CD4-positive, alpha-beta T cell treated with Interleukin-15 for 1 hour (primary cell): Measurements from ENCODE around the gene TRPM7.
A peak's percentile ranks its signal among the peaks of the same experiment; 100 is the strongest.
"Not testable (repeated sequence)": the region's sequence is repeated elsewhere in the genome, so short reads cannot be mapped to it uniquely, and the experiment has no call there.

Experiments
- DNase-seq: peaks from one replicate; pipeline ENCODE4 v3.0.0-alpha.2; 2020

TRPM7 gene

GRCh38 chr15:50669611-50670010 lies 17.0 kb downstream of the TRPM7 start:
- DNase-seq, result no peak

DNA sequence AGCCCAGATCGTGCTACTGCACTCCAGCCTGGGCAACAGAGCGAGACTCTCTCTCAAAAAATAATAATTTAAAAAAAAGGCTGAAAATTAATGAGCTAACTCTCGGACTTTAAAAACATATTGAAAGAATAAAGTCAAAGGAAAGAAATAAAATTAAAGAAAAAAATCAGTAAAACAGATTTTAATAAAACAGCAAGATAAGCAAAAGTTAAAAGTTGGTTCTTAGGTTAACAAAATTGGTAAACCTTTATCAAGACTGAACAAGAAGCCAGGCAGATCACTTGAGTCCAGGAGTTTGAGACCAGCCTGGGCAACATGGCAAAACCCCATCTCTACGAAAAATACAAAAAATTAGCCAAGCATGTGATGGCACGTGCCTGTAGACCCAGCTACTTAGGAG lies 20.7 kb downstream of the TRPM7 start:
- DNase-seq, result no peak

DNA sequence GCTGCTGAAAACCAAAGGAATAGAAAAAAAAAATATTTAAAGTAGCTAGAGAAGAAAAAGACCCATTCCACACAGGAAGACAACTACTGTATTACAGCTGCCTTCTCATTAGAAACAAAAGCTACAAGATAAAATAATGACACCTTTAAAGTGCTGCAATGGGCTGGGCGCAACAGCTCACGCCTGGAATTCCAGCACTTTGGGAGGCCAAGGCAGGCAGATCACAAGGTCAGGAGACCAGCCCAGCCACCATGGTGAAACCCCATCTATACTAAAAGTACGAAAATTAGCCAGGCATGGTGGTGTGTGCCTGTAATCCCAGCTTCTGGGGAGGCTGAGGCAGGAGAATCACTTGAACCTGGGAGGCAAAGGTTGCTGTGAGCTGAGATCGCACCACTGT lies 31.0 kb downstream of the TRPM7 start:
- DNase-seq, result no peak

- no peak for DNase-seq
Measured at GRCh38 chr15:50653156-50653743, 33.3 kb downstream of the TRPM7 start.

GRCh38 chr15:50652671-50653070 lies 33.9 kb downstream of the TRPM7 start:
- DNase-seq, result no peak

DNA sequence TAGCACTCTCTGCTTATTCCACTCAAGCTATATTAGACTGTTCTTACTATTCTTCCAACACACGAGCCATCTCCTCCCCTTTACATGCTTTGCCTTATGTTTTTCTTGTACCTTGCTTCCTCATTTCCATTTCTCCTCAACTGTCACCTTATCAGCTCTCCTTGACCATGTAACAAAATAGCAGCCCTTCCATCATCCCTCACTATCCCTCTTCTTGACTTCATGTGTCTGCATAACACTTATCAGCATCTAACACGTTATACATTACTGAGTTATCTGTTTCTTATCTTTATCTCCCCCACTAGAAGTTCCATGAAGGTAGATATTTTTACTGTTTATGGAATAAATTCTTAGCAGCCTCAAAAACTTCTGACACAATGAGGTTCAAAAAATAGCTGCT lies 45.3 kb downstream of the TRPM7 start:
- no peak for DNase-seq

DNA sequence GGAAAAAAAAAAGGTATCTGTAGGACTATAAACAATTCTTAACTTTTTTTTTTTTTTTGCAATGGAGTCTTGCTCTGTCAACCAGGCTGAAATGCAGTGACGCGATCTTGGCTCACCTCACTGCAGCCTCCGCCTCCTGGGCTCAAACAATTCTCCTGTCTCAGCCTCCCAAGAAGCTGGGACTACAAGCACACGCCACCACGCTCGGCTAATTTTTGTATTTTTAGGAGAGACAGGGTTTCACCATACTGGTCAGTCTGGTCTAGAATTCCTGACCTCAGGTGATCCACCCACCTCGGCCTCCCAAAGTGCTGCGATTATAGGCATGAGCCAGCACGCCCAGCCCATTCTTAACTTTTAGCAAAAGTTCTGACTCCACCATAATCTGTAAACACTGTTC lies 50.5 kb downstream of the TRPM7 start:
- no peak for DNase-seq

GRCh38 chr15:50633653-50634052 lies 52.9 kb downstream of the TRPM7 start:
- DNase-seq, result no peak

DNA sequence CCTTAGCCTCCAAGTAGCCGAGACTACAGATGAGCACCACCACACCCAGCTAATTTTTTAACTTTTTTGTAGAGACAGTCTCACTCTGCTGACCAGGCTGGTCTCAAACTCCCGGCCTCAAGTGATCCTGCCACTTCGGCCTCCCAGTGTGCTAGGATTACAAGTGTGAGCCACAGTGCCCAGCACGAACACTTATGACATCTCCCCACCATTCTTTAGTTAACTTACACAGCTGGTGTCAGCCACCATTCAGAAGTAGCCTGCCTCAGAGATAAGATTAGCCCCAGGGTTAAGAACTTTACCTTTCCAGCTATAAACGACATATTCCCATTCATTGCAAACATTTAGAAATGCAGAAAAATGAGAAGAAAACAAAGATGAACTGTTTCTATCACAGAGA lies 58.2 kb downstream of the TRPM7 start:
- DNase-seq, result no peak

DNA sequence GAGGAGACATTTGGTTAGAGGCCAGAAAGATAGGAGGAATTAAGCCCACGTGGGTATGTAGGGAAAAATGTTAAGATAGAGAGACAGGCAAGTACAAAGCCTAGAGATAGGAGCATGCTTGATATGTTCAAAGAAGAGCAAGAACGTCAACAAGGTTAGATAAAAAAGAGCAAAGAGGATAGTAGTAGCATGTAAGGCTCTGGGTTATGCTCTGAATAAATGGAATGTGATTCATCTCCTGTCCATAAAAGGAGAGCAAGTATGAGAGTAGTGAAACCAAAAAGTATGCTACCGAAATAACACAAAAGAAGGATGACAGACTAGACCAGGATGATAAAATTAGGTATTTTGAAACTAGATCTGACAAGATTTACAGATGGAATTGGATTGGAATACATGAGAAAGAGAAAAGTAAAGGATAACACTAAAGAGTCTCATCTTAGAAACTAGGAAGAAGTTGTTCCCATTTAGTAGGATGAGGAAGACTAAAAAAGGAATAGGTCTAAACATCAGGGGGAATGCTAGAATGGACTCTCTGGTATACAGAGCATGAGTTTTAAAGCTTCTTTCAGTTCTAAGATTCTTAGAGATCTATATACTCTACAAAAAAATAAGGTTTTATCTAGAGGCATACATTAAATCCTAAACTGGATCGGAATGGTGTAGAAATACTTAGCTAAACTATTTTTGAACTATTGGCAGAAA lies 59.1 kb downstream of the TRPM7 start:
- DNase-seq, result no peak

DNA sequence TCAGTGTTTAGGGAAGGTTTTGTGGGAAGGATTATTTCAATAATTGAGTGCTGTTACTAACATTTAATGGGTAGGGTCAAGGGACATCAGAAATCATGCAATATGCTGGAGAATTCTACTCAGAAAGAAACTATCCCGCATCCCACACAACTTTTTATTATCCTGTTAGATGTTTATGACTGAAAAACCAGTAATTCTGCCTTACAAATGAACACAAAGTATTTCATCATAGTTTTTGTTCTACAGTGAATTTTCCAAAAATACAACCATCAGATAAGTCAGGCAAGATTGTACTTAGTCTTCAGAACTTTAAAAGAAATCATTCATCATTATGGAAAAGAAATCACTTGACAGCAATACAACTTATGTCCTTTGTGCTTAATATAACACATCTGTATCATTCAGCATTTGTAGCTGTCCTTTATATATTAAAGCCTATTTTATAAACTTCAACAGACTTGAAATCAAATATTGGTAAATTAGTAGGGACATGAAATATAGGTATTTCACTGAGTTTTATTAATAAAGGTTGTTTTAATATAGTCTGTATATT lies 61.9 kb downstream of the TRPM7 start:
- DNase-seq, result no peak

DNA sequence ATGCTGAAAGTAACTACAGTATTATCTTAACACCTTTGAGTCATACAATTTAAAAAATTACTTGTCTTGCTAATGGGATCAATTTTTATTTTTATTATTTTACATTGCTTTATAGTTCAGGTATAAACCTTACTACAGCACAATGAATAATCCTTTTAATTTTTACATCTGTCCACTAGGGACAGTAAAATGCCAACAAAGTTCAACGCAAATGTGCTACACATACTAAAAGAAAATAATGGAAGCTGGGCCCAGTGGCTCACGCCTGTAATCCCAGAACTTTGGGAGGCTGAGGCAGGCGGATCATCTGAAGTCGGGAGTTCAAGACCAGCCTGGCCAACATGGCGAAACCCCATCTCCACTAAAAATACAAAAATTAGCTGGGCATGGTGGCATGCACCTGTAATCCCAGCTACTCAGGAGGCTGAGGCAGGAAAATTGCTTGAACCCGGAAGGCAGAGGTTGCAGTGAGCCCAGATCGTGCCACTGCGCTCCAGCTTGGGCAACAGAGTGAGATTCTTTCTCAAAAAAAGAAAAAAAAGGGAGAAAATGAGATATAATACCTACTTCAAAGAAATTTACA lies 64.1 kb downstream of the TRPM7 start:
- not testable (repeated sequence) for DNase-seq

GRCh38 chr15:50616960-50617359 lies 69.6 kb downstream of the TRPM7 start:
- DNase-seq, result not testable (repeated sequence)

- not testable (repeated sequence) for DNase-seq
Measured at GRCh38 chr15:50616554-50616953, 70.0 kb downstream of the TRPM7 start.

GRCh38 chr15:50613600-50613999 lies 73.0 kb downstream of the TRPM7 start:
- no peak for DNase-seq

DNA sequence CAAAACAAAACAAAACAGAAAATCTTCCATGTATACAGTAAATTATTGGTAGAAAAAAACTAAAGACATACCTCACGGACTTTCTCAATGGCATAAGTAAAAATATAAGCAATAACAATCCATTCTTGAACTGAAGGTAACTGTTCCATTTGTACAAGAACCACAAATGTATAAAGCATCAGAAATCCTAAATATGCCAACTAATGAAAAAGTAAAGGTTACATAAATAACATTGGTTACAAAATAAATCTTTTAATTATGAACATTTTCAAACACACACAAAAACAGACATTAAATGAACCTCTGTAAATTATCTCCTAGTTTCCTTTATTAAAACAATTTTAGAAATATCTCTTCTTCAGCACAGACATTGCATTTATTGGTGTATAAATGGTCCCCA lies 79.5 kb downstream of the TRPM7 start:
- no peak for DNase-seq

GRCh38 chr15:50605462-50605861 lies 81.1 kb downstream of the TRPM7 start:
- no peak for DNase-seq

DNA sequence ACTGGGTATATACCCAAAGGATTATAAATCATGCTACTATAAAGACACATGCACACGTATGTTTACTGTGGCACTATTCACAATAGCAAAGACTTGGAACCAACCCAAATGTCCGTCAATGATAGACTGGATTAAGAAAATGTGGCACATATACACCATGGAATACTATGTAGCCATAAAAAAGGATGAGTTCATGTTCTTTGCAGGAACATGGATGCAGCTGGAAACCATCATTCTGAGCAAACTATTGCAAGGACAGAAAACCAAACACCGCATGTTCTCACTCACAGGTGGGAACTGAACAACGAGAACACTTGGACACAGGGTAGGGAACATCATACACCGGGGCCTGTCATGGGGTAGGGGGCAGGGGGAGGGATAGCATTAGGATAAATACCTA lies 84.6 kb downstream of the TRPM7 start:
- not testable (repeated sequence) for DNase-seq

GRCh38 chr15:50594311-50594710 lies 92.3 kb downstream of the TRPM7 start:
- DNase-seq, result no peak

DNA sequence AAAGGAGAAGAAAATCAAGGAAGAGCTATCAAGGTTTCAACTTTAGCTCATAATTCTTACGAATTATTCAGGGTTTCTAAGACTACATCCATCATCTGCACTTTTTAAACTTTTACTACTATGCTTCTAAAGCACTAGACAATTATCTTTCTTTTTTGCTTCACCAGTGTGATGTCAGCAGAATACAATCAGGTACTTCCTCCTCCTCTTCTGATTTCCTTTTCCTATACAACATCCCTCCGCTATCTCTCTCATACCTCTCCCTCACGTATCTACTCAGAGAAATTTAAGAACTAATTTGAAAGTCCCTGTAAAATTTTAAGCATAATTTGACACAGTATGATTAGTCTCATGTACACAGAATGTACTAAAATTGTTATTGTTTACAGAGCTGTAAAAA lies 92.8 kb downstream of the TRPM7 start:
- DNase-seq, result no peak

GRCh38 chr15:50590288-50590687 lies 96.3 kb downstream of the TRPM7 start:
- no peak for DNase-seq

GRCh38 chr15:50577492-50577891 lies 109.1 kb downstream of the TRPM7 start:
- no peak for DNase-seq

GRCh38 chr15:50576166-50576565 lies 110.4 kb downstream of the TRPM7 start:
- no peak for DNase-seq

DNA sequence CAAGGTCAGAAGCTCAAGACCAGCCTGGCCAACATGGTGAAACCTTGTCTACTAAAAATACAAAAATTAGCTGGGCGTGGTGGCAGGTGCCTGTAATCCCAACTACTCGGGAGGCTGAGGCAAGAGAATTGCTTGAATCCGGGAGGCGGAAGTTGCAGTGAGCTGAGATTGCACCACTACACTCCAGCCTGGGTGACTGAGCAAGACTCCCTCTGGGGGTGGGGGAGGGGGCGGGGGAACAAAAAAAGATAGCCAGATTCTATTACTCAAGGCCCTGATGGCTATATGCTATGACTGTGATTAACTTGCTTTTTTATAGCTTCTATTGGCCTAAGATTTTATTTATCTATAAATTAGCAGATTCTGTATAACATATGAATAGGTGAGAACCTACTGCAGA lies 112.8 kb downstream of the TRPM7 start:
- DNase-seq, result peak; percentile 29
